Esophagus squamous epithelium (tissue), 5 donors: ENCODE data around the gene COPZ1. TPM values are rescaled to one million over a fixed set of nuclear protein-coding genes. Genes with fewer than 3 reads are reported as not detected.
A peak's percentile ranks its signal among the peaks of the same experiment; 100 is the strongest.

Experiments used
- DNase-seq: peaks from one replicate; lab custom pipeline; 2025; lab: John Stamatoyannopoulos, UW
- H3K27ac ChIP-seq, 4 donors: fragments of 200-600 bp; sonication (generic); one replicate each; pipeline ENCODE4 v1.5.1; 2016 to 2019; ENCODE audit warnings: mild to moderate bottlenecking in 1 of 4
- H3K27me3 ChIP-seq, 4 donors: fragments of 200-600 bp; sonication (generic); 1 replicate in 3 of 4; 2 replicates in 1 of 4; pipeline versions ENCODE4 v1.5.1 to v1.6.0; 2017 to 2021; ENCODE audit warnings: antibody characterized with exemption in 1 of 4
- H3K36me3 ChIP-seq, 3 donors: fragments of 200-600 bp; sonication (generic); one replicate each; pipeline ENCODE4 v1.5.1; 2016 to 2019
- H3K4me1 ChIP-seq, 3 donors: fragments of 200-600 bp; sonication (generic); one replicate each; pipeline ENCODE4 v1.5.1; 2017 to 2019
- H3K4me3 ChIP-seq, 4 donors: fragments of 200-600 bp; sonication (generic); 1 replicate in 3 of 4; 2 replicates in 1 of 4; pipeline ENCODE4 v1.5.1; 2016 to 2019; ENCODE audit warnings: mild to moderate bottlenecking in 2 of 4, moderate library complexity in 1 of 4
- H3K9me3 ChIP-seq, 3 donors: fragments of 200-600 bp; sonication (generic); one replicate each; pipeline ENCODE4 v1.5.1; 2016 to 2019
- CTCF ChIP-seq, 6 experiments: fragments of 450-650 bp in 4 of 6; fragments of 200-600 bp in 2 of 6; sonication (generic) in 2 of 6; IDR thresholded peaks; one replicate each; pipeline ENCODE4 v1.5.1; 2016 to 2019; ENCODE audit warnings: antibody characterized with exemption in 6 of 6, mild to moderate bottlenecking in 4 of 6, moderate library complexity in 4 of 6
- POLR2A ChIP-seq, 4 donors: fragments of 450-650 bp; IDR thresholded peaks; one replicate each; pipeline ENCODE4 v1.6.1; 2017; ENCODE audit warnings: antibody characterized with exemption in 4 of 4, mild to moderate bottlenecking in 4 of 4, moderate library complexity in 3 of 4
- WGBS, 2 donors: methylation state at CpG; one replicate each; pipeline ENCODE4 v1.1.5; 2018; 5-methylcytosine and 5-hydroxymethylcytosine counted together
- intact Hi-C: fragments of 100-400 bp; cut with DNase I; formaldehyde crosslinking; loops from one replicate; pipeline ENCODE4 v1.15.0; 2022
- total RNA-seq, 4 donors: library from RNA; depleted of rRNA; stranded (reverse); fragments of >200 nt; gene quantifications; one replicate each; pipeline ENCODE4 v1.1.0, GENCODE V29; 2016
- donor health status: DM: yes; HTN: yes; CAD: no.

Gene COPZ1
- total RNA-seq, 4 donors from 2014 or later = 68.1 to 153 (median 97.9) TPM

GRCh38 chr12:54292931-54293241, 32.0 kb upstream of the COPZ1 start:
- peaks cover 0 to 16% (median 5%) of the 10 kb centered on the region in 3 donors for H3K4me1 ChIP-seq
- DNase-seq = no peak
- intact Hi-C loops = loop anchor here (10.0 kb wide), 1 partner anchor 72 kb away; the partner anchor contains the start of gene GPR84
- H3K9me3 ChIP-seq = no peaks in the 10 kb centered on the region
- H3K27ac ChIP-seq = no peak overlapping the region
- no peak overlapping the region for H3K4me3 ChIP-seq
- no peaks in the 10 kb centered on the region for H3K27me3 ChIP-seq
- 97 to 100% methylated on average over 1 to 6 of the region's 7 CpGs for WGBS, 2 donors
- TF ChIP-seq CTCF (IDR thresholded peaks at IDR 0.05) = no peak
- TF ChIP-seq POLR2A (IDR thresholded peaks at IDR 0.05) = no peak
- H3K36me3 ChIP-seq = peaks cover 0 to 11% (median 0%) of the 10 kb centered on the region in 3 donors

DNA sequence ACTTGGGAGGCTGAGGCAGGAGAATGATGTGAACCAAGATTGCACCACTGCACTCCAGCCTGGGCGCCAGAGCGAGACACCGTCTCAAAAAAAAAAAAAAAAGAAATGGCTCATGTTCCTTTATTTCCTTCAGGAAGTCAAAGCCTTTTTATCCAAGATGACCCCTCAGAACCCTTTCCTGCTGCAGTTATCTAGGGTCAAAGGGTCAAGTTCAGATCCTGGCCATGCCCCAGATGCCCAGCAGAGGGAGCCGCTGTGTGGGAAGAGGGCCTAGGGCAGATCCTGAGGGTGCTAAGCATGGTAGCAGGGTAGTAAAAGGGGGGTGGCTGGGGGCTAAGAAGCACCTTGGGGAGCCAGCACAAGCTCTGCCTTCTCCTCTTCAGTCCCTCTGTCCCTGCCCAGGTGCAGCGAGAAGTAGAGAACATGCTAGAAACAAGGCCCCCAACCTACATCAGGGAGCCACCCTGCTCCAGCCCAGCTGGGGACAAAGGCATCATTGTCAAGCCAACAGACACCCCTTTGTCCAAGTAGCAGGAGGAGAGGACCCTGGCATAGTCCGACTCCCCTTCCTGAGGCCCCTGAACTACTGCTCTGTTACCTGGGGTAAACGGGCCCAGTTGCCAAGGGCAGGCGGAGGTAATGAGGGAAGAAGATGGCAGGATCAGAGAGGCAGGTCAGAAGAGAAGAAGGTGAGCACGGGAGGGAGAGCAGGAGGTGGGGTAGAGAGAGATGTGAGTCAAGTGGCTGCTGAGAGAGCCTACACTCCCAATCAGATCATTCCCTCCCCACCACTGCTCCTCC, 30.6 kb upstream of the COPZ1 start:
- Histone ChIP-seq H3K9me3 (no peaks in the 10 kb centered on the region), H3K4me1 (peaks cover 0 to 5% (median 0%) of the 10 kb centered on the region in 3 donors), H3K27me3 (peaks cover 0 to 11% (median 0%) of the 10 kb centered on the region in 4 donors), H3K27ac (no peak overlapping the region), H3K4me3 (no peak overlapping the region), H3K36me3 (no peaks in the 10 kb centered on the region)
- TF ChIP-seq CTCF (IDR thresholded peaks at IDR 0.05) = peak; percentile 58 to 83 (median 70)
- no peak for TF ChIP-seq POLR2A (IDR thresholded peaks at IDR 0.05)
- DNase-seq = no peak
- WGBS, 2 donors = 54 to 70% methylated on average over 6 to 9 of the region's 9 CpGs
- intact Hi-C loops = loop anchor here (10.0 kb wide), 1 partner anchor 70 kb away; the partner anchor contains the start of gene GPR84

- intact Hi-C loops = loop anchor here (10.0 kb wide), 1 partner anchor 70 kb away; the partner anchor contains the start of gene GPR84
- 67 to 77% methylated on average over 6 to 7 of the region's 9 CpGs for WGBS, 2 donors
- peaks cover 0 to 18% (median 0%) of the 10 kb centered on the region in 4 donors for H3K27me3 ChIP-seq
- no peak for TF ChIP-seq CTCF (IDR thresholded peaks at IDR 0.05)
- no peak for TF ChIP-seq POLR2A (IDR thresholded peaks at IDR 0.05)
- H3K4me1 ChIP-seq = peaks cover 0 to 8% (median 2%) of the 10 kb centered on the region in 3 donors
- no peak for DNase-seq
- H3K4me3 ChIP-seq = no peak overlapping the region
- no peaks in the 10 kb centered on the region for H3K36me3 ChIP-seq
- H3K9me3 ChIP-seq = no peaks in the 10 kb centered on the region
- no peak overlapping the region for H3K27ac ChIP-seq
Measured at GRCh38 chr12:54294953-54295566, 29.9 kb upstream of the COPZ1 start.

GRCh38 chr12:54296393-54297099, 28.4 kb upstream of the COPZ1 start:
- TF ChIP-seq POLR2A (IDR thresholded peaks at IDR 0.05) (no peak), CTCF (IDR thresholded peaks at IDR 0.05) (no peak)
- H3K36me3 ChIP-seq = no peaks in the 10 kb centered on the region
- H3K27ac ChIP-seq = no peak overlapping the region
- peaks cover 11 to 23% (median 13%) of the 10 kb centered on the region in 3 donors for H3K4me1 ChIP-seq
- H3K4me3 ChIP-seq = no peak overlapping the region
- 73 to 80% methylated on average over 2 to 5 of the region's 5 CpGs for WGBS, 2 donors
- intact Hi-C loops = loop anchor here (10.0 kb wide), 1 partner anchor 68 kb away; the partner anchor contains the start of gene GPR84
- no peaks in the 10 kb centered on the region for H3K9me3 ChIP-seq
- DNase-seq = no peak
- peaks cover 0 to 33% (median 0%) of the 10 kb centered on the region in 4 donors for H3K27me3 ChIP-seq
